ENCODE data around the gene CMIP.

Gene CMIP

DNA sequence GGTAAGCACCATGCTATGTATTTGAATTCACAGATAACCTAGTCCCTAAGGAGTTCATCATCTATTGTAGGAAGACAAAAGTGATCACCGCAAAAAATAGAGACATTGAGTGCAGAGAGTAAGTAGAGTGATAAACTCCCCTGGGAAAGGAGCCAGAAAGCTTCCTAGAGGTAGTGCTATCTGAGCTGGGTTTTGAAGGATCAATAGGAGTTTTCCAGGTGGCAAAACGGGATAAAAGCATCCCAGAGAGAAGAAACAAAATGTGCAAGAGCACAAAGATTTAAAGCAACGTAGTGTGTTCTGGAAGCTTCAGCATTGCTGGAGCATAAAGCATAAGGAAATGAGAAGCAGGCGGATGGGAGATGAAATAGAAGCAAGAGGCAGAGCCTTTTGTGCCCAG is 213.8 kb downstream of the CMIP start:
- no peak for DNase-seq (ENCODE audit: low read depth in 2 of 2)
- TF ChIP-seq, protein P1, sequence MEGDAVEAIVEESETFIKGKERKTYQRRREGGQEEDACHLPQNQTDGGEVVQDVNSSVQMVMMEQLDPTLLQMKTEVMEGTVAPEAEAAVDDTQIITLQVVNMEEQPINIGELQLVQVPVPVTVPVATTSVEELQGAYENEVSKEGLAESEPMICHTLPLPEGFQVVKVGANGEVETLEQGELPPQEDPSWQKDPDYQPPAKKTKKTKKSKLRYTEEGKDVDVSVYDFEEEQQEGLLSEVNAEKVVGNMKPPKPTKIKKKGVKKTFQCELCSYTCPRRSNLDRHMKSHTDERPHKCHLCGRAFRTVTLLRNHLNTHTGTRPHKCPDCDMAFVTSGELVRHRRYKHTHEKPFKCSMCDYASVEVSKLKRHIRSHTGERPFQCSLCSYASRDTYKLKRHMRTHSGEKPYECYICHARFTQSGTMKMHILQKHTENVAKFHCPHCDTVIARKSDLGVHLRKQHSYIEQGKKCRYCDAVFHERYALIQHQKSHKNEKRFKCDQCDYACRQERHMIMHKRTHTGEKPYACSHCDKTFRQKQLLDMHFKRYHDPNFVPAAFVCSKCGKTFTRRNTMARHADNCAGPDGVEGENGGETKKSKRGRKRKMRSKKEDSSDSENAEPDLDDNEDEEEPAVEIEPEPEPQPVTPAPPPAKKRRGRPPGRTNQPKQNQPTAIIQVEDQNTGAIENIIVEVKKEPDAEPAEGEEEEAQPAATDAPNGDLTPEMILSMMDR (IDR thresholded peaks at IDR 0.05; ENCODE audit: low read depth, low read length) = no peak
- no peak overlapping the region for H3K4me3 ChIP-seq (replicated peaks in 1 of 2; ENCODE audit: low read depth in 2 of 2, low read length in 2 of 2)

DNA sequence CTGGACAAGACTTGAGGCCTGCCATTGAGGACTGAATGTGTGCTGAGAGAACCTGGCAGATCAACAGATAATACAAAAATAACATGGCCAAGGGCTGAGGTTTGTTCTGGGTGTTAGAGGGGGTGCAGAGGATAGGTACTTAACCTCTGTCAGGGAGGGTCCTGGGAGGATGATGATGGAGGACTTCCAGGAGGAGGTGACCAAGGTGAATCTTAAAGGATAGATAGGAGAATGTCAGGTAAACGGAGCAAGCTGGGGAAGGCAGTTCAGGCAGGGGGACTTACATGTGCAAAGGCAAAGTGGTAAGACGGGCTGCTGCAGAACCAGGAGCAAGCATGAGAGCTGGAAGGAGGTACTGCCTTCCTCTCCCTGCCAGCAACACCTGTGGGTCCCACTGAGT is 214.6 kb downstream of the CMIP start:
- no peak overlapping the region for H3K4me3 ChIP-seq (replicated peaks in 1 of 2; ENCODE audit: low read depth in 2 of 2, low read length in 2 of 2)
- DNase-seq (ENCODE audit: low read depth in 2 of 2) = no peak
- TF ChIP-seq, protein P1 (IDR thresholded peaks at IDR 0.05; ENCODE audit: low read depth, low read length) = no peak

DNA sequence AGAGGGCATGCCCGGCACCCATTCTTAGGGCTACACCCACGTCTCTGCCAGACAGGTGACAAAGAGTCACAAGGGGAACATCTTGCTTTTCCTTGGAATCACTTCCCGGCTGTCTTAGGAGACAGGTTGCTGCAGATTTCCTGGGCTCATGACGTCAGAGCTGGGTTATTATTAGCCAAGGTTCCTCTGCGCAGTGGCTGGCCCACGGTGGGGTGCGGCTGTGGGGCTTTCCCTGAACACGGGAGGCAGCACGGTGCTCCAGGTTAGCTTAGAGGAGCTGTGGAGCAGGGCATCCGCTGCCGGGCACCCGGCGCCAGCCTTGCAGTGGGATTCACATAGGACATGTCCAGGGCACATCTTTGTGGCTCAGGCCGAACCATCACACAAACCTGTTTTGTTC is 216.5 kb downstream of the CMIP start:
- H3K4me3 ChIP-seq (replicated peaks in 1 of 2; ENCODE audit: low read depth in 2 of 2, low read length in 2 of 2) = no peak overlapping the region
- DNase-seq (ENCODE audit: low read depth in 2 of 2) = no peak
- TF ChIP-seq, protein P1 (IDR thresholded peaks at IDR 0.05; ENCODE audit: low read depth, low read length) = no peak

DNA sequence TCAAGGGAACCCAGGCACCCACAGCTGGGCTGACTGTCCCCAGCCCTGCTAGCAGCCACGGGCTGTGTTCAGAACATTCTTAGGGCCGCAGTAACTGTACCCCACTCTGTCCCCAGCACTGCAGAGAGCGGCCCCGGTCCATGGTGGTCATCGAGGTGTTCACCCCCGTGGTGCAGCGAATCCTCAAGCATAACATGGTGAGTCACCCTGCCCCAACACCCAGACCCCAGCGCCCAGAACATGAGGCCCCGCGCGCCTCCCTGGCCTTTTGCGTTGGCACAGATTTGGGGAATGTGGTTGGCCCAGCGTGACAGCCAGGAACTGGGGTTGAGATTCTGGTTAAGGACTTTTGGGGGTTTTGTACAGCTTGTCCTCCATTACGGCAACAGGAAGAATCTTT is 219.5 kb downstream of the CMIP start:
- no peak for DNase-seq (ENCODE audit: low read depth in 2 of 2)
- TF ChIP-seq, protein P1 (IDR thresholded peaks at IDR 0.05; ENCODE audit: low read depth, low read length) = no peak
- H3K4me3 ChIP-seq (replicated peaks in 1 of 2; ENCODE audit: low read depth in 2 of 2, low read length in 2 of 2) = no peak overlapping the region

DNA sequence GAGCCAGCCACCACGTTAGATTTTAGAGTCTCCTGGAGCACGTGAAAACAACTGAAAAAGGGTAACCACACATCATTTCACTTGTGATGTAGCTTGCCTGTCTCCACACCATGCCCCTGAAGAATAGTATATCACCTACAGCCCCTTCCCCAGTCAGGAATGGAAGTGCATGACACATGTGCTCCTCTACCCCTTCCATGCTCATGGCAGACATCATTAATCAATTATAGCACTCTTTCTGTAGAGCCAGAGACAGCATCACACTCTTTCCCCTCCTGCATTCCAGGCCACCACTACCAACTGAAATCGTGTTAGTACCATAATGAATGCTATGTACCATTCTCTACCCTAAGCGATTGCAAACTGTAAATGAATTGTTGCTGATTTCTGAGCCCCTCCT is 221.0 kb downstream of the CMIP start:
- DNase-seq (ENCODE audit: low read depth in 2 of 2) = no peak
- H3K4me3 ChIP-seq (replicated peaks in 1 of 2; ENCODE audit: low read depth in 2 of 2, low read length in 2 of 2) = no peak overlapping the region
- TF ChIP-seq, protein P1 (IDR thresholded peaks at IDR 0.05; ENCODE audit: low read depth, low read length) = no peak

DNA sequence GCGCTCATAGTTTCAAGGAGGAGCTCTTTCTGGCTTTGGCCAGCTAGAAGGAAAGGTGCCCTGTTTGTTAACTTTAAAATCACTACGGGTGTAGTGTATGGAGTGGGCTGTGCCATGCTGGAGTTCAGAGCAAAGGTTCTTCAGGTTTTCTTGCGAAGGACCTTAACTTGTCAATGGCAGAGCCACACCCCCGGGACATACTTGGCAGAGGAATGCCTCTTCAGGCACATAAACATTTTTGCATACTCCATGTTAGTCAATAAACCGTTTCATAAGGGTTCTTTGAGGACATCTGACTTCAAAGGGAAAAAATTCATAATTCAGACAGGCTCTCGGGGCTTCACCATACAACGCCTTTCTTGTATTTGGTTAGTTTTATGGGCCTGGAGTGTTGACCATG is 221.5 kb downstream of the CMIP start:
- no peak for DNase-seq (ENCODE audit: low read depth in 2 of 2)
- H3K4me3 ChIP-seq (replicated peaks in 1 of 2; ENCODE audit: low read depth in 2 of 2, low read length in 2 of 2) = no peak overlapping the region
- TF ChIP-seq, protein P1 (IDR thresholded peaks at IDR 0.05; ENCODE audit: low read depth, low read length) = no peak

Data from cardiac fibroblast (primary cell).